ENCODE measurements around the gene ARHGEF38.

Gene ARHGEF38, protein sequence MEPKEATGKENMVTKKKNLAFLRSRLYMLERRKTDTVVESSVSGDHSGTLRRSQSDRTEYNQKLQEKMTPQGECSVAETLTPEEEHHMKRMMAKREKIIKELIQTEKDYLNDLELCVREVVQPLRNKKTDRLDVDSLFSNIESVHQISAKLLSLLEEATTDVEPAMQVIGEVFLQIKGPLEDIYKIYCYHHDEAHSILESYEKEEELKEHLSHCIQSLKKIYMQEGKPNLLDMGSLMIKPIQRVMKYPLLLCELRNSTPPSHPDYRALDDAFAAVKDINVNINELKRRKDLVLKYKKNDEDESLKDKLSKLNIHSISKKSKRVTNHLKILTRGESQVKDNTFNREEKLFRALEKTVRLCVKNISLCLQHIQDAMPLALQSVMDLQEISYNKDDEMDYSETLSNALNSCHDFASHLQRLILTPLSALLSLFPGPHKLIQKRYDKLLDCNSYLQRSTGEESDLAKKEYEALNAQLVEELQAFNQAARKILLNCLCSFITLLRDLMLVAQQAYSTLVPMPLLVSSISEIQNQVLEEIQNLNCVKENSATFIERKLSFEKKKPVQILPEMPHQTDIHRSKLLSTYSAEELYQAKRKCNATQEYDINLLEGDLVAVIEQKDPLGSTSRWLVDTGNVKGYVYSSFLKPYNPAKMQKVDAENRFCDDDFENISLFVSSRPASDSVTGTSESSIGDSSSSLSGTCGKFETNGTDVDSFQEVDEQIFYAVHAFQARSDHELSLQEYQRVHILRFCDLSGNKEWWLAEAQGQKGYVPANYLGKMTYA

DNA sequence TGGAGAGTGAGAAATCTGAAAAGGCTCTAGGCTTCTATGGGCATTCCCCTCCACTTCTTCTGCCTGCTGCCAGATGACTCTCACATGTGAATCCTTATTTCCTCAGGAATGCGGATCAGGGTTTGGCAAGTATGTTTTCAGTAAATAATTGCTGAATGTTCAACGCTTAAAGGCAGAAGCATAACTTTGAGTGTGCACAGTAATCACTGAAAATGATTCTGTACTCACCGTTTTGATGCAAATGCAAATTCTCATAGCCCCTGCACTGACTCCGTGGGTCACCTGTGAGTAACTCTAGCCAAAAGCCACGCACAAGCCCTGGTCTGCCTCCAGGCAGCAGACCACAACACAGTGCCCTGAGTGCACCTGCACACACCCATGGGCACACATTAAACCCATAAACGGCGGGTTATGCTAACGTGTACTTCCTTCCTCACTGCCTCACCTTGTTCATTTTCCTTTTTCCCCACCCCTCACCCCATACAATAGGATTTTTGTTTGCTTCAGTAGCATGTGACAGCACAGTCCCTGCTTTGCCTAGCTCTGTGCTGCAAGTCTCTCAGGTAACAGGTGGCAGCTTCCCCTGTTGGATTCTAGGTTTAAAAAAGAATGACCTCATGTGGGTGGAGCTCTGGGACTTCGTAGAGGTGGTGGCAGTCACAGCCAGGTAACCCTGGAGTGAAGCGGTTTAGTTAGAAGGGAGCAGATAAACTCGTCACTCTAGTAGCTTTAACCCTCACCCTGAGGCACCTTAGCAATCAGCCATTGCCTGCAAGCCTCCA, at the start of gene ARHGEF38:
ARHGEF38 (plus strand) TSS at position 656 of the 782 bp plus-strand sequence. CDS start 146 bp downstream, outside the sequence.
- DNase-seq (ENCODE audit: low read depth): peak; percentile 5

DNA sequence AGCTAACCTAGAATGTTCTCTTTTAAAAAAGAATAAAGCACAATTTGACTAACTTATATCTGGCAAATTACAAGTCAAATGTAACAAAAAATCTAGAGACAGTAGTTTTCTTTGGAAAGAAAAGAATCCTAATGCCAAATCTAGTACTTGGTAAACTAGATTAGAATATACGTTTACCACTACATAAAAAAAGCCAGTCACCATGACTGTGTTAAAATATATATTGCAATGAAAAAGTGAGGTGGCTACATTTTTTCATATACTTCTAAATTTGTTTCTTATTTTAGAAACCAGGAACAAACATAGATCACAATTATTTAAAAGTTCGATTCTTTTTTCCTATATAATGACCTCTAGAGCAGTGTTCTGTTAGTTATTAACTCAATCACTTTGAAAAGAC, 48.9 kb upstream of the ARHGEF38 start:
- DNase-seq (ENCODE audit: low read depth): no peak

DNA sequence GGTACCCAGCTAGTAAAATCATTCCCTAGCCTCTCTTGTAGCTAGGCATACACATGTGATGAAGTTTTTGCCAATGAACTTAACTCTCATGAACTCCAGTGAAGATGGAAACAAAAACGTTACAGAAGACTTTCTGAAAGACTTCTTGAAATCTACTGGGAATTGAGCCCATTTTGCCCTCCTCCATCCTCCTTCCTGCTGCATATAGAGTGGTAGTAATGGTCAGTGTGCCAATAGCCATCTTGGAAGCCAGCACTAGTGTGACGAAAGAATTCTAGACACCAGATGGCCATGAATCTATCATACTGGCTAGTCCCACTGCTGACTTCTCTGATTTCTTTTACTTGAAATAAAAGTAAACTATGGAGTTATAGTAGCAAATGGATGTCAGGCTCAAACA, 47.7 kb upstream of the ARHGEF38 start:
- DNase-seq (ENCODE audit: low read depth): no peak

DNA sequence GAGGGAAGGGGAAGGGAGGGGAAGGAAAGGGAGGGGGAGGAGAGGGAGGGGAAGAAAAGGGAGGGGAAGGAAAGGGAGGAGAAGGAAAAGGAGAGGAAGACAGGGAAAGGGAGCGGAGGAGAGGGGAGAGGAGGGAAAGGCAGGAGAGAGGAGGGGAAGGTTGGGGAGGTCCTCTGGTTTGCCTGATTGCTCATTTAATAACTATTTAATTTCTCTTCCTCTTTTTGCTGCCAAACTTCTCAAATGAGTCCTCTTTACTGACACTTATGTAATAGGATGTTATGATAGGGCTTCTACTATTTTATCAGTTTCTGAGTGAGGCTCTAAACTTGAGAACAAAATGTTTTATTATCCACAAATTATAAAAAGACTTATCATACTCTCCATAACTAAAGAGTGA, 43.1 kb upstream of the ARHGEF38 start:
- DNase-seq (ENCODE audit: low read depth): no peak

DNA sequence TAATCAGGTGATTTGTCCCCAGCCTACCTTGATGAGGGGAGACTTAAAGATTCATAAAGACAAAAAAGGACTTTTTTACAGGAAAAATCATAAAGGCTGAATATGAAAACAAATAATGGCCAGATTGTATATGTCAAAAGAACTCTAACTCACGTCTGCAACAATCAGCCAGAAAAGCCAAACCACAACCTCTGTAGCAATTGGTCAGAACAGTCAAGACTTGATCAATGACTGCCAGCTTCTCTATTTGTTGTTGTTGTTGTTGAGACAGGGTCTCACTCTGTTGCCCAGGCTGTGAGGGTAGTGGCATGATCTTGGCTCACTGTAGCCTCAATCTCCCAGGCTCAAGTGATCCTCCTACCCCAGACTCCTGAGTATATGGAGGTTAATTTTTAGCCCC, 42.7 kb upstream of the ARHGEF38 start:
- no peak for DNase-seq (ENCODE audit: low read depth)

DNA sequence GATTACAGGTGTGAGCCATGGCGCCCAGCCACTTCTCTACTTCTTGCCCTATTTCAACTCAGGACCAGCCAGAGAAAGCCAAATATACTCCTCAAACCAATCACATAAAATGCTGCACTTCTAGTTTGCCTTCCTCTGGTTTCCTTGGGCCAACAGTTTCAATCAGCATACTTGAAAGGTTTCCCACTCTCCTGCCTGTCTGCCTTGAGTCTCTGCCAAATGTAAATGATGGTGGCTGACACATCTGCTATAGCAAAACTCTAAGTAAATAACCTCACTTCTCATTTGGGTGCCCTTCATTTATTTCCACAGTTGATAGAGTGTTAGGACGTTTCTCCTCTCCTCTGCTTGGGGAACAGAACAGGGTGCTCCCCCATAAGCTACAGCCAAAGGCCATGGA, 42.2 kb upstream of the ARHGEF38 start:
- no peak for DNase-seq (ENCODE audit: low read depth)

DNA sequence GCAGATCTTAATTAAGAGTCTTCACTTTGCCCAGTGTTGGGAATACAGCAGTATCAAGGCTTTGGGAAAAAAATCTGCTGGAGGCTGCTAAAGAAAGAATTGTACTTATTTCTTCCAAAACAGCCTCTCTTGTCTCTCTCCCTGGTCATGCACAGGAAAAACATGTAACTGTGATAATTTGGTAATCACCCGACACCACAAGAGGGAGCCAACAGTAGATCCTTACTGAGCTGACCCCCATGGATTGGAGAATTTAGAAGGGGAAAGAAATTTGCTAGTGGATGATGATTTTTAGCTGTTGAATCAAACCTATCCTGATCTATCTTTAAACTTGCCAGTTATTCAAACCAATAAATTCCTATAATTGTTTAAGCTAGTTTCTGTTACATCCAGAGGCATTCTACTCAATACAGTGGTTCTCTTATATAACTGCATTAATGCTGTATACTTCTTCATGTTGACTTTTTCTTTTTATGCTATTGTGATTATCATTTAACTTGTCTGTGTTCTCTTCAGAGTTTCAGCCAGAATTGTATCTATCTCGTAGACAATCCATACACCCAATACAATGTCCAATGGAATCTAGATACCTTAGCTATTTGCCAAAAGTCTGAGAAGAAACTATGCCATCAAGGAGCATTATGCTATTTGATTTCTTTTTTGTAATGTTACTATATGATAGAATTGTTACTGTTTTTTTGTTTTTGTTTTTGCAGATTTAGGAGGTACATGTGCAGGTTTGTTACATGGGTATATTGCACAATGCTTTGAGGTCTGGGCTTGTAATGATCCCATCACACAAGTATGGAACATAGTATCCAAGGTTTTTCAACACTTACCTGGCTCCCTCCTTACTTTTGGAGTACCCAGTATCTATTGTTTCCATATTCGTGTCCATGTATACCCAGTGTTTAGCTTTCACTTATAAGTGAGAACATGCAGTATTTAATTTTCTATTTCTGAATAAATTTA, 31.3 kb upstream of the ARHGEF38 start:
- peak; percentile 30 for DNase-seq (ENCODE audit: low read depth)

DNA sequence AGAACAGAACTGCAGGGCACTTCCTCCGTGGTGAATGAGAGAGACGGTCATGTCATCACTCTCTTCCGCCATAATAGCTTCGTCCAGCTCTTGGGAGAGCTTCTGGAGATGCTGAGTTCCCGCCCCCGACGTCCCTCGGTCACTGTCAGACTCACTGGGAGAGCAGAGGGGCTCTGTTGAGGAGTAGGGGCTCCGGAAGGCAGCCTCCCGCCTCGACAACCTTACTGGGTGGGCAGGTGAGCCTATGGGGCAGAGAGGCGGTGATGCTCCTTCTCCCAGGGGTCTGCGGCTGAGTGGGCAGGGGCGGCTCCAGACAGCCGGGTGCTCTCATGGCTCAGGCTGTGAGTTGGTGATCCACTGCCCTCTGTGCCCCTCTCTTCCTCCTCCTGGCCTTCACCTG, 25.8 kb upstream of the ARHGEF38 start:
- no peak for DNase-seq (ENCODE audit: low read depth)

DNA sequence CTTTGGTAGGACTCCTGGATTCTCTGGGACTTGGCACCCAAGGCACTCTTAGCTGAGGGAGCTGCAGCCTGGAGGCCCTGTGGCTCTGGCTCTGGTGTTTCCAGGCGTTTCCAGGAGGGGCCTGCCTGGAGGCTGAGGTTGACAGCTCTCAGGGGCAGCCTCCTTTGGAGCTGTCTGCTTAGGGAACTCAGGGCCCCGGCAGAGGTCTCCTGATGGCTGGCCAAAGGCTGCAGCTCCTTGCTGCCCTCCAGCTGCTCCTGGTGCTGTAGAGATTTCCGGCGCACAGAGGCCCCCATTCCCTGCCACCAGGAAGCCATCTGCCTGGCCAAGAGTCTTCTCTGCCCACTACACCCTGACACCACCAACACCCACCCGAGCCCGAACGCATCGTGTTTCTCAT, 25.3 kb upstream of the ARHGEF38 start:
- no peak for DNase-seq (ENCODE audit: low read depth)

DNA sequence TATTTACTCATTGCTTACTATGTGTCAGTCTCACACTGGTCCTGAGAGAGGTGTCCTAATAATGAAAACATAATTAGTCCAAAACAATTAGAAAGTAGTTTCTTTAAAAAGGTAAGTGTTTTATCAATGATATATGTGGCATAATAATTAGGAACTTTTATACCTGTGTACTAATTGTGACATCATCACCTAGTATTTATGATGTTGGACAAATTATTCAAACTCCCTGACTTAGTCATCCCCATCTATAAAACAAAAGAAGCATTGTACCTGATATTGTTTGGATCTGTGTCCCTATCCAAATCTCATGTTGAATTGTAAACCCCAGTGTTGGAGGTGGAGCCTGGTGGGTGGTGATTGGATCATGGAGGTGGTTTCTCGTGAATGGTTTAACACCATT, 15.8 kb upstream of the ARHGEF38 start:
- DNase-seq (ENCODE audit: low read depth): no peak

DNA sequence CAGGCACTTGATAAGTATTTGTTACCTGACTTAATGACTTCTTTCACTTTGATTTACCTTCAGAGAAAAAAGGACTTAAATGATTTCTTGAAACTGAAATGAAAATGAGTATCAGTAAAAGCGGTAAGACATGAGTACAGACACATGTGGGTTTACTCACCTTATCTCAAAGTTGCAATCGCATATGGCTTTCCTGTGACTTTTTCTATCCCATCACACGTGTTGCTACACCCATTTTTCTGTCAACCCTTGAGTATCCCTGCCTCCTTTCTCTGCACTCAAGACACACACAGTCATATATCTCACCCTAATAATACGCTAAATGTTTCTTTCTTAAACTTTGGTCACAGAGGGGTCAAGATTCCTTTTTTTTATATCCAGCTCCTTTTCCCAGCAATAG, 11.0 kb upstream of the ARHGEF38 start:
- DNase-seq (ENCODE audit: low read depth): no peak

DNA sequence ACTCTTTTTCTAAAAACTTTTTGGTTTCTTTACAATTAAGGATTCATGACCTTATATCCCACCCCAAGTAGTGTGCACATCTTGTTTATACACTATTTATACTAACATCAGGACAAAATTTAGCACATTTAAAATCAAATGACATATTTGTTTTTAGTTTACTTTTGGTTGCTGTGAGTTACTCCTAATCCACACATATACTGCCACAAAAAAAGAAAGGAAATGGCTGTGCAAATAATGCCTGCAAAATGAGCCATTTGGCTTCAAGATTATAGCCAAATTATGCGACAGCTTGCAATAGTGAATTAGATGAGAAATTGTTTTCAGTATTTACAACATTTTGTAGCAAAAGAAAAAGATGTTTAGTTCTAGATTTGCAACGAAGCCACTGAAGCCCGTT, 10.4 kb upstream of the ARHGEF38 start:
- no peak for DNase-seq (ENCODE audit: low read depth)

DNA sequence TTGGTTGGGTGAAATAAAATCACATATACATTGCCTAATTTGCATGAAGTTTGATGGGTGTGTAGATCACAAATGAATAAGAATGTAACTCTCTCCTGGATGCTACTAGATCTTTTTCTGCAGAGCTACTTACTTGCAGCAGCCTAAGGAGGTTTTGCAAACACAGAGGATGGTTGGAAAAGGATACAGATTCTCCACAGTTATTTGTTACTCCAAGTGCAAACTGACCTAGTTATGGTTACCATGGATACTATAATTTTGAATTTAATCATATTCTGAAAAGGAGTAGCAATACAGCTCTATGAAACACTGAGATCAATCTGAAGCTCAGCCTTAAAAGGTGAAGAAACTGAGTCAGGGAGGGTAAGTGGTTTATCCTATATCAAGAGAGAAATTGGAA, 9.1 kb upstream of the ARHGEF38 start:
- DNase-seq (ENCODE audit: low read depth): no peak

DNA sequence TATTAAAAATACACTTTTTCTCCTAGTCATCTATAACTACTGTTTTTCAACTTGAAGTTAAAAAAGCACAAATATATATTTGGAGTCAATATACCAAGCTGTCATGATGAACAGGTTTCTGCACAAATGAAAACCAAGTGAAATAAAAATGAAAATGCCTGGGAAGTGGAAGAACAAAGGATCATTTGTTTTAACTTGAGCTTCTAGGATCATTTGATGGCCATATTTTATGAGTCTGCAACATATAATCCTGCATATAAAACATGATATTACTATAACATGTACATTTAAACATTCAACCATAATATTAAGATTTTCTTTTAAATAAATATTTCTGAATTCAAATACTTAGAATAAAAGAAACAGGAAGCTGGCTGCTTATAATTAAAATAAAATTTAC, 8.5 kb upstream of the ARHGEF38 start:
- no peak for DNase-seq (ENCODE audit: low read depth)

DNA sequence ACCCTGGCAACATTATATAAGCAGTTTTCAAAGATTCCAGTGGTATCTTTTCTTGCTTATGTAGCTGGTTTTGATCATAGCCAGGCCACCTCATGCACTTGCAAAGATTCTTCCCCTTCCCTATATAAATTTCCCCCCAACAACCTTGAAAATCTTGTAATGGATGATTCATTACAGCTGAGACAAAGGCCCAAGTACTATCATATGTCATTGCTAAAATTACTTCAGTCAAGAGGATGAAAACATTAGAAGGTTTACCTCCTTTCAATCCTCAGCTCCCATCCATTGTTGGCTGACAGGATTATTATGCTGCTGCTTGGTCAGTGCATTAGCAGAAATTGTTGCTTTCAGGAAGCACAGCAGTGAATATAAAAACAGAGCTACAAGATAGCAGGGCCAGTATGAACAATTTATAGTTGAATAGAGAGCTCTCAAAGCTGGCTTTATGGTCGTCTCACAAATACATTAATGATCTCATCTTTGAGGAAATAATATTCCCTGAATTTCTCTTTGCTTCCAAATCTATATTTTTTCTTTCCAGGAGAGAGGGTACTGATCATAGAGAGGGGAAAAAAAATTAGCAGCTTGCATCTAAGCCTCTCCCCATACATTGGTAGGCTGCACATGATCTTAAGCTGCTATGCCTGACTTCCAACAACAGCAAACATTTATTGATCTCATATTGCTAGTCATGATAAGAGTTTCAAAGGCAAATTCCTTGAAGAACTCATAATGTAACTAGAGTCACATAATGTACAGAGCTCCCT, 7.7 kb upstream of the ARHGEF38 start:
- DNase-seq (ENCODE audit: low read depth): no peak

DNA sequence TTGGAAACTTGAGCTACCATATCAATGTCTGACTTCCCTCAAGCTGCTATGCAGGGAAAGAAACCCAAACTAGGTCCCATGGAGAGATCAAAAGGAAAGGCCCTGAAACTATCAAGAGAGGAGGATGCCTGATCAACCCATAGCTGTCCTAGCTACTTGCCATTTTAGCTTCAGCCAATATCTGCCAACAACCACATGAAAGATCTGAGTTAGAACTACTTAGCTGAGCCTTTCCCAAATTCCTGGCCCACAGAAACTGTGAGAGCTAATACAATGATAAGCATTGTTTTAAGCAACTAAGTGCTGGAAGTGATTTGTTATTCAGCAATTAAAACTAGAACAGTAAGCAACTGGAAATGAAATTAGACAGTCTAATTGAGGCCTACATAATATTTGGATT, 6.3 kb upstream of the ARHGEF38 start:
- no peak for DNase-seq (ENCODE audit: low read depth)

DNA sequence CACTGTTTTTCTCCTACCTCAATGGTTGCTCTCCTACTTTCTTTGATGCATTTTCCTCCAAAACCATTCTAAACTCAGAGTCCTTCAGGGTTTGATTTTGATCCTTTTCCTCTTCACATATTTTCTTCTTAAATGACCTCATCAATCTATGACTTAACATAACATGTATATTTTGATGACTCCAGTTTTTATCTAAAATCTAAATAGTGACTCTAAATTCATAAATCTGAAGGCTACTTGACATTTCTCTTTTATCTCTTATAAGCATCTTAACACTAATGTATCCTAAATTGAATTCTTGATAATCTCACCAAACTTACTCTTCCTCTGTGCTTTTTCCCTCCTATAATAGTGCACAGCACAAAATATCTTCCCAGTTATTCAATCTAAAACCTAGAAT, 4.7 kb upstream of the ARHGEF38 start:
- no peak for DNase-seq (ENCODE audit: low read depth)

DNA sequence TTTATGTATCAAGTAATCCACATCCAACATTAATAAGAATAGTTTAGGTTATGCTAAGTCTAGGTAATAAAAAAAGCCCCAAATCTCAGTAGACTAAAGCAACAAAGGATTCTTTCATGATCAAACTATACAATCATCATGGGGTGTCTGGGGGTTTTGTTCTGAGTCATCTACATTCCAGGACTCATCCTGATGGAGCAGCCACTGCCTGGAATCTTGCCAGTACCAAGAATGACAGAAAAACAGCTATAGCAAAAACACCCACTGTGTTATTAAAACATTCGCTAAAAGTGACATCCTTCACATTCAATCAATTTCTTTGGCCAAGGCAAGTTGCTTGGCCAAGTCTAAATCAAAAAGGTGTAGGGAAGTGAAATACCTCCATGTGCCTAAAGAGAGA, 3.9 kb upstream of the ARHGEF38 start:
- no peak for DNase-seq (ENCODE audit: low read depth)

DNA sequence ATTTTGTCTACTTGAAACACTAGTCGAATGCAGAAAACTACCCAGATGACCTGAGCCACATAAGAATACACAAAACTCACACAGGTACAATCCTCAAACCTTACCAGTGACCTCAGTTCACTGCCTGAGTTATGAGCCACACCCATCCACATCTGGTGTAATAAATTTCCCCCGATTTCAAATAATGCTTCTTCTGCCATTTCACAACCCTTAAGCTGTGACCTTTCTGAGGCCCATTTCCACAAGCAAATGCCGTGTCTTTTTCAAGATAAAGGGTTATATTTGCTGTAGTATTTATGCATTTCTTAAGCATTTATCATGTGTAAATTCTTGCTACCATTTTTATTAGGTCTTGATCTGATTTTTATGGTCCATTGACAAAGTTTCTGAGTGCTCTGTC, 1.8 kb upstream of the ARHGEF38 start:
- no peak for DNase-seq (ENCODE audit: low read depth)

DNA sequence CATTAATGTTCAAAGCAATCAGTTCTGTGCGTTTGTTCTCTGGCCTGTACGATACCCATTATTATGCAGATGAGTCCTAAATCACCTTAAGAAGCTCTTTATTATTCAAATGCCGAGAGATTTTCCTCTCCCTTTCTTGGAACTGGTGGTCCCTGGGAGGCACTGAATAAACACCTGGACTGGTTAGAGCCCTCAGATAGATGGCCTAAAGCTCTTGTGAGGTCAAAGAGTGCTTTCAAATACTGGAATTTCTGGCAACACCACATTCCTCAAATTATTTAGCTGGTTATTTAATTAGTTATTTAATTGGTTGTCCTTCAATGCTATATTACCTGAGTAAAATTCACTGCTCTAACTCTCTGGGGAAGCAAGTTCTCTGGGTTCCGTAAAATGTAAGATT, 3.0 kb downstream of the ARHGEF38 start:
- no peak for DNase-seq (ENCODE audit: low read depth)

DNA sequence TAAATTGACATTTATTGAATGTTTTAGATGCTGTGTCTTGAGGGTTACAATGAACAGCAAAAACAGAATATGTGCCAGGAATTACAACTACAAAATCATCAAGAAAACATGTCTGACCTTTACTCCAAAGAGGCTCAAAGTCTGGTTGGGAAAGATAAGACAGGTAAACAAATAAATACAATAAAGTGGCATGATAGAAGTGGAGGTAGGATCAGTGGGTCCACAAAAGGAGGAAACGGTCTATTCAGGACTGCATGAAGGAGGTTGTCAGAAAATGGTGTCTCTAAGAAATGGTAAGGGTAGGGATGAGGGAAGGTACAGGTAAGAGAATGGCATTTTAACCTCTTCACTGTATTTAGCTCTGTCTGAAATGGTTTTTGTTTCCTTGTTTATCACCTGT, 3.8 kb downstream of the ARHGEF38 start:
- DNase-seq (ENCODE audit: low read depth): no peak

Data from amniotic epithelial cell (primary cell).